Measurements from ENCODE around the gene JADE1. TPM values are rescaled to one million over a fixed set of nuclear protein-coding genes. Genes with fewer than 3 reads are reported as not detected.

The JADE1 gene
- total and polyA plus RNA-seq, 2 of the 13 experiments (the other 11 are each of a cell fraction or from before 2014, with no cell fraction given) = 5.4 to 19.3 TPM

GRCh38 chr4:128811571-128812441 lies 2.3 kb downstream of the JADE1 start (continued):
- peak; percentile 91 for TF ChIP-seq ZBTB2 (CRISPR knock-in tag; IDR thresholded peaks at IDR 0.05; ENCODE audit: low read depth)
- TF ChIP-seq ATF7 (IDR thresholded peaks at IDR 0.05) = no peak
- no peak for TF ChIP-seq ATF7 (CRISPR knock-in tag; IDR thresholded peaks at IDR 0.05)
- no peak for TF ChIP-seq ZNF337 (CRISPR knock-in tag; IDR thresholded peaks at IDR 0.05; ENCODE audit: borderline replicate concordance, low read depth)
- no peak for TF ChIP-seq ZNF792 (CRISPR knock-in tag; IDR thresholded peaks at IDR 0.05)
- TF ChIP-seq ZNF784 (CRISPR knock-in tag; IDR thresholded peaks at IDR 0.05; ENCODE audit: borderline replicate concordance) = peak; percentile 21; the same call in 1 of the 2 replicates
- TF ChIP-seq ZNF354B (CRISPR knock-in tag; IDR thresholded peaks at IDR 0.05) = no peak
- TF ChIP-seq PRDM10 (CRISPR knock-in tag; IDR thresholded peaks at IDR 0.05; ENCODE audit: low read depth) = 0 out of 2 replicates have a peak, but pooled peaks have one; percentile 9
- TF ChIP-seq TOPORS (CRISPR knock-in tag; IDR thresholded peaks at IDR 0.05) = no peak; the same call in 1 of the 2 replicates
- 0 out of 2 replicates have a peak, but pooled peaks have one; percentile 67 for TF ChIP-seq ZNF816 (CRISPR knock-in tag; IDR thresholded peaks at IDR 0.05; ENCODE audit: borderline replicate concordance)
- no peak for TF ChIP-seq MIER3 (CRISPR knock-in tag; IDR thresholded peaks at IDR 0.05; ENCODE audit: borderline replicate concordance)
- peak; percentile 58 for TF ChIP-seq GABPA (IDR thresholded peaks at IDR 0.05; ENCODE audit: low read depth, low read length)
- peak; percentile 53 for TF ChIP-seq GABPA (CRISPR knock-in tag; IDR thresholded peaks at IDR 0.05; ENCODE audit: low read depth)
- no peak for TF ChIP-seq CSRNP1 (CRISPR knock-in tag; IDR thresholded peaks at IDR 0.05)
- peak; percentile 58; the same call in 1 of the 2 replicates for TF ChIP-seq KDM2A (CRISPR knock-in tag; IDR thresholded peaks at IDR 0.05; ENCODE audit: borderline replicate concordance, low read depth)
- no peak for TF ChIP-seq ZBTB26 (CRISPR knock-in tag; IDR thresholded peaks at IDR 0.05; ENCODE audit: borderline replicate concordance)
- TF ChIP-seq E2F1 (CRISPR knock-in tag; IDR thresholded peaks at IDR 0.05) = peak; percentile 72
- 0 out of 2 replicates have a peak, but pooled peaks have one; percentile 47 for TF ChIP-seq ZNF446 (CRISPR knock-in tag; IDR thresholded peaks at IDR 0.05)
